HL-60 (cell line): ENCODE results near the gene RPS6KL1.

ENCODE experiments used
- DNase-seq, 2 experiments: peaks; one replicate each; pipeline ENCODE4 v3.0.0-alpha.2; 2010 to 2020; ENCODE audit warnings: low read depth in 1 of 2, low spot score in 1 of 2
- H3K27ac ChIP-seq: fragments of 250-450 bp; sonication (Bioruptor Pico); replicated peaks from 2 replicates; pipeline ENCODE4 v1.5.1; 2020; ENCODE audit warnings: mild to moderate bottlenecking, moderate library complexity
- H3K27me3 ChIP-seq: fragments of 250-450 bp; sonication (Bioruptor Pico); 2 replicates; pipeline ENCODE4 v1.5.1; 2021; ENCODE audit warnings: mild to moderate bottlenecking, moderate library complexity; ENCODE audit not compliant: insufficient read depth, poor library complexity, severe bottlenecking
- H3K4me3 ChIP-seq: replicated peaks from 2 replicates; pipeline ENCODE4 v1.5.1; 2011; ENCODE audit warnings: mild to moderate bottlenecking, control low read depth, low read length; ENCODE audit not compliant: insufficient read depth
- CTCF ChIP-seq: IDR thresholded peaks from one replicate; pipeline ENCODE4 v1.5.1; 2011; ENCODE audit warnings: low read length, control low read depth, inconsistent platforms; ENCODE audit not compliant: insufficient read depth
- GABPA ChIP-seq: IDR thresholded peaks from 2 replicates; pipeline ENCODE4 v1.6.1; 2012; ENCODE audit warnings: low read depth
- POLR2AphosphoS5 ChIP-seq: IDR thresholded peaks from 2 replicates; pipeline ENCODE4 v1.6.1; 2012; ENCODE audit warnings: low read depth
- REST ChIP-seq: IDR thresholded peaks from 2 replicates; pipeline ENCODE4 v1.6.1; 2012; ENCODE audit warnings: low read depth; ENCODE audit not compliant: insufficient replicate concordance
- SPI1 ChIP-seq: IDR thresholded peaks from 2 replicates; pipeline ENCODE4 v1.6.1; 2012; ENCODE audit warnings: low read depth, mild to moderate bottlenecking, borderline replicate concordance

Gene RPS6KL1

GRCh38 chr14:74915826-74916225, 7.2 kb downstream of the RPS6KL1 start:
- Histone ChIP-seq H3K4me3 (no peak overlapping the region), H3K27ac (no peak overlapping the region), H3K27me3 (no peaks in the 10 kb centered on the region)
- no peak for DNase-seq
- no peak for TF ChIP-seq GABPA
- no peak for TF ChIP-seq POLR2AphosphoS5
- no peak for TF ChIP-seq CTCF
- no peak for TF ChIP-seq REST
- TF ChIP-seq SPI1: no peak

GRCh38 chr14:74915426-74915825, 7.6 kb downstream of the RPS6KL1 start:
- Histone ChIP-seq H3K27ac (no peak overlapping the region), H3K4me3 (no peak overlapping the region), H3K27me3 (no peaks in the 10 kb centered on the region)
- TF ChIP-seq POLR2AphosphoS5 (no peak), CTCF (no peak), REST (no peak), SPI1 (no peak), GABPA (no peak)
- no peak for DNase-seq

- no peaks in the 10 kb centered on the region for H3K27me3 ChIP-seq
- peak; percentile 24 for TF ChIP-seq CTCF
- no peak for TF ChIP-seq SPI1
- DNase-seq: peak in 1 of 2 experiments; percentile 12
- no peak overlapping the region for H3K4me3 ChIP-seq
- H3K27ac ChIP-seq: no peak overlapping the region
Observed at GRCh38 chr14:74913986-74914573, 9.0 kb downstream of the RPS6KL1 start.

- Histone ChIP-seq H3K27ac (no peak overlapping the region), H3K4me3 (no peak overlapping the region), H3K27me3 (no peaks in the 10 kb centered on the region)
- TF ChIP-seq POLR2AphosphoS5: no peak
- DNase-seq: no peak
Observed at GRCh38 chr14:74913393-74913910, 9.6 kb downstream of the RPS6KL1 start.
